CD4-positive, alpha-beta memory T cell (primary cell): ENCODE results near the gene NDRG4. TPM values are rescaled to one million over a fixed set of nuclear protein-coding genes. Genes with fewer than 3 reads are reported as not detected.

Experiments used
- CTCF ChIA-PET: fragments of 350-600 bp; sonication (Branson Sonifier 250); formaldehyde crosslinking; loops from one replicate; lab custom pipeline; 2021; ENCODE audit warnings: inconsistent platforms; ENCODE audit not compliant: partially characterized antibody; lab: Charles Lee
- POLR2A ChIA-PET: fragments of 350-600 bp; sonication (Branson Sonifier 250); formaldehyde crosslinking; loops from one replicate; lab custom pipeline; 2021; ENCODE audit not compliant: partially characterized antibody; lab: Charles Lee
- DNase-seq, 5 donors: peaks; one replicate each; pipeline versions ENCODE4 v3.0.0 to v3.0.0-alpha.2; 2020 to 2022; ENCODE audit warnings: mixed read lengths in 1 of 5
- H3K27ac ChIP-seq: one replicate; pipeline ENCODE4 v1.7.0; 2013; ENCODE audit warnings: low read depth, low read length
- H3K27me3 ChIP-seq: 2 replicates; pipeline ENCODE4 v1.7.0; 2013; ENCODE audit warnings: mild to moderate bottlenecking, low read length, moderate library complexity; ENCODE audit not compliant: insufficient read depth
- H3K36me3 ChIP-seq: 2 replicates; pipeline ENCODE4 v1.7.0; 2013; ENCODE audit warnings: mild to moderate bottlenecking, low read length, moderate library complexity; ENCODE audit not compliant: insufficient read depth
- H3K4me1 ChIP-seq: 2 replicates; pipeline ENCODE4 v1.7.0; 2013; ENCODE audit warnings: mild to moderate bottlenecking, low read length, moderate library complexity; ENCODE audit not compliant: insufficient read depth
- H3K4me3 ChIP-seq, 2 donors: one replicate each; pipeline ENCODE4 v1.7.0; 2013; ENCODE audit warnings: low read length in 2 of 2, mild to moderate bottlenecking in 1 of 2
- H3K9me3 ChIP-seq, 2 donors: one replicate each; pipeline ENCODE4 v1.7.0; 2013; ENCODE audit warnings: low read length in 2 of 2, control low read depth in 1 of 2; ENCODE audit not compliant: control insufficient read depth in 1 of 2
- H3K27ac Mint-ChIP-seq, 7 donors: one replicate each; pipeline ENCODE4 v1.8.0; 2020 to 2021; ENCODE audit warnings: mixed read lengths in 7 of 7, mild to moderate bottlenecking in 6 of 7, inconsistent platforms in 3 of 7, moderate library complexity in 3 of 7
- H3K27me3 Mint-ChIP-seq, 2 donors: one replicate each; pipeline ENCODE4 v1.8.0; 2020 to 2021; ENCODE audit warnings: mixed read lengths in 2 of 2
- H3K36me3 Mint-ChIP-seq, 2 donors: one replicate each; pipeline ENCODE4 v1.8.0; 2020 to 2021; ENCODE audit warnings: mixed read lengths in 2 of 2, inconsistent platforms in 1 of 2, mild to moderate bottlenecking in 1 of 2
- H3K4me1 Mint-ChIP-seq, 4 donors: one replicate each; pipeline ENCODE4 v1.8.0; 2020 to 2021; ENCODE audit warnings: mixed read lengths in 4 of 4, mild to moderate bottlenecking in 1 of 4
- H3K4me3 Mint-ChIP-seq, 8 donors: one replicate each; pipeline ENCODE4 v1.8.0; 2020 to 2021; ENCODE audit warnings: mixed read lengths in 8 of 8, mild to moderate bottlenecking in 7 of 8, moderate library complexity in 6 of 8, inconsistent platforms in 3 of 8
- H3K9me3 Mint-ChIP-seq, 8 donors: one replicate each; pipeline ENCODE4 v1.8.0; 2020 to 2021; ENCODE audit warnings: mixed read lengths in 8 of 8, mild to moderate bottlenecking in 5 of 8, inconsistent platforms in 3 of 8, moderate library complexity in 1 of 8
- intact Hi-C: fragments of 100-400 bp; cut with micrococcal nuclease; formaldehyde crosslinking; loops from one replicate; pipeline ENCODE4 v1.15.1; 2023
- polyA plus RNA-seq, 2 donors: library from polyadenylated mRNA; unstranded; fragments of 300-500 nt; fragmentation: Illumina TruSeq; gene quantifications; one replicate each; pipeline ENCODE4 v1.2.3, GENCODE V29; 2021
- total RNA-seq, 2 experiments: library from RNA; stranded (reverse); gene quantifications; one replicate each; pipeline ENCODE4 v1.2.3, GENCODE V29; 2021

Gene NDRG4
- total and polyA plus RNA-seq, 4 experiments from 2014 or later: 0.22 to 1.3 (median 1.3) TPM; not detected in 1

- DNase-seq: no peak
- H3K27me3 Mint-ChIP-seq: peaks cover 9 to 18% of the 10 kb centered on the region in 2 donors
- no peak overlapping the region for H3K27ac Mint-ChIP-seq
- H3K9me3 Mint-ChIP-seq: no peaks in the 10 kb centered on the region
- POLR2A ChIA-PET: no interaction called here
- H3K27me3 ChIP-seq: no peaks in the 10 kb centered on the region
- no peaks in the 10 kb centered on the region for H3K9me3 ChIP-seq
- H3K36me3 ChIP-seq: no peaks in the 10 kb centered on the region
- no peak overlapping the region for H3K4me3 Mint-ChIP-seq
- intact Hi-C loops: no loop called here
- no peaks in the 10 kb centered on the region for H3K4me1 ChIP-seq
- H3K4me3 ChIP-seq: no peak overlapping the region
- CTCF ChIA-PET: interaction anchor here (0.7 kb wide), 1 partner anchor 69 kb away, joined by 3 read pairs; no protein-coding TSS in a partner anchor
- no peaks in the 10 kb centered on the region for H3K4me1 Mint-ChIP-seq
- H3K36me3 Mint-ChIP-seq: no peaks in the 10 kb centered on the region
- no peak overlapping the region for H3K27ac ChIP-seq
These were observed 44.2 kb upstream of the NDRG4 start for GRCh38 chr16:58455750-58456149.

GRCh38 chr16:58456193-58456592 lies 43.8 kb upstream of the NDRG4 start:
- ChIA-PET POLR2A (no interaction called here), CTCF (no interaction called here)
- no peak overlapping the region for H3K27ac Mint-ChIP-seq
- Histone ChIP-seq H3K4me3 (no peak overlapping the region), H3K9me3 (no peaks in the 10 kb centered on the region), H3K27ac (no peak overlapping the region), H3K36me3 (no peaks in the 10 kb centered on the region), H3K27me3 (no peaks in the 10 kb centered on the region), H3K4me1 (no peaks in the 10 kb centered on the region)
- H3K9me3 Mint-ChIP-seq: no peaks in the 10 kb centered on the region
- H3K4me1 Mint-ChIP-seq: no peaks in the 10 kb centered on the region
- intact Hi-C loops: no loop called here
- H3K36me3 Mint-ChIP-seq: no peaks in the 10 kb centered on the region
- no peak for DNase-seq
- H3K27me3 Mint-ChIP-seq: peaks cover 12 to 23% of the 10 kb centered on the region in 2 donors
- H3K4me3 Mint-ChIP-seq: no peak overlapping the region

- Mint-ChIP-seq H3K9me3 (no peaks in the 10 kb centered on the region), H3K36me3 (no peaks in the 10 kb centered on the region), H3K27me3 (peaks cover 21 to 24% of the 10 kb centered on the region in 2 donors), H3K4me1 (peaks cover 0 to 9% (median 0%) of the 10 kb centered on the region in 4 donors), H3K4me3 (no peak overlapping the region), H3K27ac (no peak overlapping the region)
- H3K27me3 ChIP-seq: peaks cover 4% of the 10 kb centered on the region
- no peaks in the 10 kb centered on the region for H3K4me1 ChIP-seq
- intact Hi-C loops: no loop called here
- no peak overlapping the region for H3K4me3 ChIP-seq
- POLR2A ChIA-PET: no interaction called here
- H3K27ac ChIP-seq: no peak overlapping the region
- no peaks in the 10 kb centered on the region for H3K36me3 ChIP-seq
- CTCF ChIA-PET: interaction anchor here (1.4 kb wide), 1 partner anchor 28 kb away, joined by 4 read pairs; no protein-coding TSS in a partner anchor
- no peak for DNase-seq
- no peaks in the 10 kb centered on the region for H3K9me3 ChIP-seq
These were observed 41.2 kb upstream of the NDRG4 start for GRCh38 chr16:58458606-58459343.

GRCh38 chr16:58459344-58460218 lies 40.4 kb upstream of the NDRG4 start:
- Mint-ChIP-seq H3K4me1 (peaks cover 0 to 10% (median under 1%) of the 10 kb centered on the region in 4 donors), H3K9me3 (no peaks in the 10 kb centered on the region), H3K36me3 (no peaks in the 10 kb centered on the region), H3K27ac (no peak overlapping the region), H3K4me3 (no peak overlapping the region), H3K27me3 (peaks cover 21 to 22% of the 10 kb centered on the region in 2 donors)
- Histone ChIP-seq H3K9me3 (no peaks in the 10 kb centered on the region), H3K27me3 (peaks cover 4% of the 10 kb centered on the region), H3K27ac (no peak overlapping the region), H3K36me3 (no peaks in the 10 kb centered on the region), H3K4me1 (peaks cover 4% of the 10 kb centered on the region), H3K4me3 (no peak overlapping the region)
- ChIA-PET POLR2A (no interaction called here), CTCF (interaction anchor here (1.4 kb wide), 1 partner anchor 28 kb away, joined by 4 read pairs; no protein-coding TSS in a partner anchor)
- DNase-seq: no peak
- intact Hi-C loops: no loop called here

- Histone ChIP-seq H3K4me1 (peaks cover 10% of the 10 kb centered on the region), H3K27me3 (peaks cover 7% of the 10 kb centered on the region), H3K36me3 (no peaks in the 10 kb centered on the region), H3K27ac (no peak overlapping the region), H3K4me3 (no peak overlapping the region), H3K9me3 (no peaks in the 10 kb centered on the region)
- Mint-ChIP-seq H3K4me3 (no peak overlapping the region), H3K4me1 (peaks cover 2 to 16% (median 5%) of the 10 kb centered on the region in 4 donors), H3K9me3 (no peaks in the 10 kb centered on the region), H3K27me3 (peaks cover 23 to 28% of the 10 kb centered on the region in 2 donors), H3K36me3 (no peaks in the 10 kb centered on the region), H3K27ac (no peak overlapping the region)
- no peak for DNase-seq
- ChIA-PET POLR2A (no interaction called here), CTCF (no interaction called here)
- intact Hi-C loops: no loop called here
These were observed 39.7 kb upstream of the NDRG4 start for GRCh38 chr16:58460219-58460610.

- Histone ChIP-seq H3K4me1 (peaks cover 10% of the 10 kb centered on the region), H3K4me3 (no peak overlapping the region), H3K36me3 (no peaks in the 10 kb centered on the region), H3K9me3 (no peaks in the 10 kb centered on the region), H3K27ac (no peak overlapping the region), H3K27me3 (peaks cover 7% of the 10 kb centered on the region)
- H3K36me3 Mint-ChIP-seq: no peaks in the 10 kb centered on the region
- H3K27me3 Mint-ChIP-seq: peaks cover 28 to 30% of the 10 kb centered on the region in 2 donors
- POLR2A ChIA-PET: no interaction called here
- no peak overlapping the region for H3K27ac Mint-ChIP-seq
- H3K4me1 Mint-ChIP-seq: peaks cover 2 to 16% (median 7%) of the 10 kb centered on the region in 4 donors
- CTCF ChIA-PET: no interaction called here
- no peak overlapping the region for H3K4me3 Mint-ChIP-seq
- no peak for DNase-seq
- intact Hi-C loops: no loop called here
- H3K9me3 Mint-ChIP-seq: no peaks in the 10 kb centered on the region
These were observed 38.9 kb upstream of the NDRG4 start for GRCh38 chr16:58461056-58461455.

- peaks cover 33 to 35% of the 10 kb centered on the region in 2 donors for H3K27me3 Mint-ChIP-seq
- peaks cover 11% of the 10 kb centered on the region for H3K27me3 ChIP-seq
- H3K36me3 Mint-ChIP-seq: no peaks in the 10 kb centered on the region
- ChIA-PET CTCF (no interaction called here), POLR2A (no interaction called here)
- H3K9me3 ChIP-seq: no peaks in the 10 kb centered on the region
- H3K4me1 ChIP-seq: peaks cover 10% of the 10 kb centered on the region
- no peak overlapping the region for H3K4me3 ChIP-seq
- no peak overlapping the region for H3K27ac ChIP-seq
- no peak for DNase-seq
- H3K27ac Mint-ChIP-seq: no peak overlapping the region
- H3K9me3 Mint-ChIP-seq: no peaks in the 10 kb centered on the region
- no peaks in the 10 kb centered on the region for H3K36me3 ChIP-seq
- H3K4me3 Mint-ChIP-seq: no peak overlapping the region
- intact Hi-C loops: no loop called here
- peaks cover 2 to 16% (median 7%) of the 10 kb centered on the region in 4 donors for H3K4me1 Mint-ChIP-seq
These were observed 38.3 kb upstream of the NDRG4 start for GRCh38 chr16:58461640-58462039.
